ENCODE results near the gene SUSD4.

The SUSD4 gene

DNA sequence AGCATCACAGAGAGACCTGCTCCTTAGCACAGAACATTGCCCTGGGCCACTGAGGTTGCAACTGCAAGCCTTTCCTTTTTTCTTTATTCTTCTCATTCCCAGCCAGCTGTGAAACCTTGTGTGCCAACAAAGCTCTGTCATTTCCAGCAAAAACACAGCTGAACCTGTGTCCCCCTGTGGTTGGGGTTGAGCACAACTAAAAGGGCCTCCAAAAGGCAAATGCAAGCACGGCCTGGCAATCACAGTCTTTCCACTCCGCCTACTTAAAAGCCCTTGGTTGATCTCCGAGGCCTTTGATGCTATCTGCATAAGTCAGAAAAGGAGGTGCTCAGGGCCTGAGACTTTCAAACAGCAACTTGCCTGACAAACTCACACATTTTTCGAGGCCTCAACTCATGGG lies 32.7 kb downstream of the SUSD4 start:
- in situ Hi-C loops (cut with HindIII; ENCODE audit: low sequenced_read_pairs), result no loop called here

DNA sequence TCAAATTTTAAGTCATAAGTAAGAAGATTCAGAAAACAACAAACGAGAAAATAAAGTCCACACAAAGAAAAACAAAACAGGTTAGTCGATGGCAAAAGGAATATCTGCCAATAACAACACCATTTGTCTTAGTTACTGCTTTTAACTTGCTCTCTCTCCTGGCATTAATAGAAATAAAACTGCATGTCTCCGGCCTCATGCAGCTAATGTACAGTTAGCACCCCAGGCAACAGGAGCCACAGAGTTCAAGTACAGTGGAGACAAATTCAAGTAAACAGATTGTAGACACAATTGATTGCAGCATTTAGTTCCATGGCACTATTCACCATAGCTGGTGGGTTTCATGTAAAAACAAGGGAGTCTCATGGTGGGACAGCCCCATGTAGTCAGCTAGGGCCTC lies 33.5 kb downstream of the SUSD4 start:
- in situ Hi-C loops (cut with HindIII; ENCODE audit: low sequenced_read_pairs), result no loop called here

- in situ Hi-C loops (cut with HindIII; ENCODE audit: low sequenced_read_pairs), result no loop called here
Observed at GRCh38 chr1:223329664-223330415, 34.1 kb downstream of the SUSD4 start.

DNA sequence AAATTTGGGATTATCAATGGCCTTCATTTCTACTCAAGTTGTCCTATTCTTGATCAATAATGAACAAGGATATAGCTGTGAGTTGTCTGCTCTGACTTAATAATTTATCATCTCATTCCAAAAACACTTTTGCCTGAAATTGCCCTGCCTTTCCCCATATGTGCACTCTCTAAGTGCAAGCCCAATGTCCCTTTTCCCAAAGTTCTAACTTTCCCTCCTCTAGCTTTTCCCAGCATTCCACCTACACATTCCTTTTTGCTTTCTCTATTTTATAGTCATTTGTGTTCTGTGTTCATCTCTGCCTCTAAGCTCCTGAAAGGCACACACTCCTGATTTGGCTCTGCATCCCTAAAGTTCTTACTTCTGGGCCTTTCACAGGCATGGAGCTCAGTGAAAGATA lies 34.7 kb downstream of the SUSD4 start:
- in situ Hi-C loops (cut with HindIII; ENCODE audit: low sequenced_read_pairs), result no loop called here

DNA sequence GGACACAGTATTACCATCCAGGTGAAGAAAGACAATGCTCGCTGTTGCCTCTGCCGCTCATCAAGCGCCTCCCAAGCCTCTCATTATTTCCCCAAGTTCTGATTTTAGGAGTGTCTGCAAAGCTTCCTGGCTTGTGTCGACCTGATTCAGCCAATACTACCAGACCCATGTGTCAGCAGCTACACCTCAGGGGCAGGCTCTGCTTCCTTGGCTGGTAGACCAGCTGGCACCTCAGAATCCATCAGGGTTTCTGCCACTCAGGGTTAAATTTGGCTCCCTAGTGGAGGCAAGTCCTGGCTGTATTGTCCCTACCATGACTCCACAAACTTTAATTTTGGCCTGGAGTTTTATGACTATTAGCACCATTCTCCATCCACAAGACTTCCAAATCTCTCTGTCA lies 35.4 kb downstream of the SUSD4 start:
- in situ Hi-C loops (cut with HindIII; ENCODE audit: low sequenced_read_pairs), result no loop called here

GRCh38 chr1:223326776-223327175 lies 37.2 kb downstream of the SUSD4 start:
- in situ Hi-C loops (cut with HindIII; ENCODE audit: low sequenced_read_pairs), result no loop called here

- in situ Hi-C loops (cut with HindIII; ENCODE audit: low sequenced_read_pairs), result no loop called here
Observed at GRCh38 chr1:223323491-223324484, 40.2 kb downstream of the SUSD4 start.

GRCh38 chr1:223322868-223323267 lies 41.1 kb downstream of the SUSD4 start:
- in situ Hi-C loops (cut with HindIII; ENCODE audit: low sequenced_read_pairs), result no loop called here

- in situ Hi-C loops (cut with HindIII; ENCODE audit: low sequenced_read_pairs), result no loop called here
Observed at GRCh38 chr1:223320959-223321358, 43.0 kb downstream of the SUSD4 start.

- in situ Hi-C loops (cut with HindIII; ENCODE audit: low sequenced_read_pairs), result no loop called here
Observed at GRCh38 chr1:223319905-223320580, 43.9 kb downstream of the SUSD4 start.

GRCh38 chr1:223319398-223319797 lies 44.6 kb downstream of the SUSD4 start:
- in situ Hi-C loops (cut with HindIII; ENCODE audit: low sequenced_read_pairs), result no loop called here

- in situ Hi-C loops (cut with HindIII; ENCODE audit: low sequenced_read_pairs), result no loop called here
Observed at GRCh38 chr1:223316082-223316481, 47.9 kb downstream of the SUSD4 start.

DNA sequence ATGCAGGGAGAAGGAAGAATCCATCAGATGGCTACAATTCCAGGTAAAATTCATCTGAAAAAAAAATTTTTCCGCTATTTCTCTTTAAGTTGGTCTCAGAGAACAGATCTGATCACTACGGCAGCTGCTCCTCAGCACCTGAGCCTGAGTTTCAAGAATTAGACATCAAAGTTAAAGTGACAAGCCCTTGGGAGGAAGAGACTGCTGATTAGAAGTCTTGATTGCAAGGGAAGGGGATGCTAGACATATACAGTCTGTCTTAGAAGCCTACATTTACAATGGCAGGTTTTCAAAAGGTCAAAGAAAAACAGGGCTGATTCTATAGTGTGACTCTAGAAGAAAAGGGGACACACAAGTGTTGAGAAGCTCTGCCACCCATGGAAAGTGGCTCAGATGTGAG lies 48.3 kb downstream of the SUSD4 start:
- in situ Hi-C loops (cut with HindIII; ENCODE audit: low sequenced_read_pairs), result no loop called here

- in situ Hi-C loops (cut with HindIII; ENCODE audit: low sequenced_read_pairs), result no loop called here
Observed at GRCh38 chr1:223313415-223313754, 50.6 kb downstream of the SUSD4 start.

GRCh38 chr1:223312705-223313414 lies 51.1 kb downstream of the SUSD4 start:
- in situ Hi-C loops (cut with HindIII; ENCODE audit: low sequenced_read_pairs), result no loop called here

DNA sequence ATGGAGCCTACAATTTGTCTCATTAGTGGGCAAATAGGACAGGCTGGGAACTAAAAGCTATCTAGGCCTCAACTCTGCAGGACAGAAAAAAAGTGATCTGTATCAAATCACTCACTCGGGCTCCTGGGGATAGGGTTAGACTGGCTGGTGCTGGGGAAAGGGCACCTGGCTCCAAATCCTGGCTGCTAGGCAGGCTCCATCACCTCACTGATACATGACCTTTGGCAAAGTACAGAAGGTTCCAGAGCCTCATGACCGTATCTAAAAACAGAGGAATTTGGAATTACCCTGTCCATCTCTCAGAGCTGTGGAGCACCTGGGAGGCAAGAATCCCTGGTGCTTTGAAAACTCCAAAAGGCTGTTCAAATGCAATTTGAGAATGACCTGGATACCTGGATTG lies 51.7 kb downstream of the SUSD4 start:
- in situ Hi-C loops (cut with HindIII; ENCODE audit: low sequenced_read_pairs), result no loop called here

DNA sequence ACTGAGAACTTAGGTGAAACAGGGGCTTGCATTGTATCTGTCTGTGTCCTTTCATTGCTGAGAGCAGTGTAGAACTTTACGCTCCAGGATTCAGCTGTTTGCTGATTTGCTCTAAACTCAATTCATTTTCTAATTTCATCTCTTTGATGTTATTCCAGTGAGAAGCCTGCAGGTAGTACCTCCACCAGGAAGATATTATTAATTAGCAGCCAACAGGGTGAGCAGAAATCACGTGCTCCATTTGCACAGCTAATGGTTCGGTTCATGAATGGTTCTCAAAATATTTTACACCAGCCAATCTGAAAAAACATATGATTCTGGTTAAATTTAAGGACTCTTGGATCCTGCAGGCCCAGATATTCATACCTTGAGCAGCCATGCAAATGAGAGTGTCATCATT lies 52.1 kb downstream of the SUSD4 start:
- in situ Hi-C loops (cut with HindIII; ENCODE audit: low sequenced_read_pairs), result no loop called here

- in situ Hi-C loops (cut with HindIII; ENCODE audit: low sequenced_read_pairs), result no loop called here
Observed at GRCh38 chr1:223308136-223308535, 55.8 kb downstream of the SUSD4 start.

GRCh38 chr1:223307544-223307943 lies 56.4 kb downstream of the SUSD4 start:
- in situ Hi-C loops (cut with HindIII; ENCODE audit: low sequenced_read_pairs), result no loop called here

- in situ Hi-C loops (cut with HindIII; ENCODE audit: low sequenced_read_pairs), result no loop called here
Observed at GRCh38 chr1:223304931-223305330, 59.0 kb downstream of the SUSD4 start.

DNA sequence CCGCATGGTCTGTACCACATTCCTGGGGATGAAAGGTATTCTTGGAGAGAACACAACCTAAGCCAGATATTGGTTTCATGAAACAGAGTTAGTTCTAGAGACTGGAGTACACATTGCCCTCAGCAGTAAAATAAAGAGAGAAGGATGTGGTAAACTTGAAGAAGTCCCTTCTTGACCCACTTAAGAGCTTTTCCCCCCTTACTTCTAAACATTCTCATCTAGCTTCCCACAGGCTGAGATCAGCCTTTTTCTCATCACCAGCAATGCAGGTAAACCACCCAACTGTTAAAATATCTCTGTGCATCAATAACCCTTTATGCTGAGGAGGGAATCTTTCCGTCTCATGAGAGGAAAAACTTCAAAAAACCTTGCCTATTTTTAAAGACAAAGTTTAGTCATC lies 62.6 kb downstream of the SUSD4 start:
- in situ Hi-C loops (cut with HindIII; ENCODE audit: low sequenced_read_pairs), result no loop called here
